ENCODE data around the gene SPNS1. TPM values are rescaled to one million over a fixed set of nuclear protein-coding genes. Genes with fewer than 3 reads are reported as not detected.

The SPNS1 gene
- total and polyA plus RNA-seq, 4 donors, result 11.5 to 20.5 (median 15.7) TPM

- Histone ChIP-seq H3K4me3 (ENCODE audit: low read depth in 1 of 3, low read length in 3 of 3) (no peak overlapping the region), H3K9ac (ENCODE audit: low read depth in 1 of 2, low read length in 2 of 2) (no peak overlapping the region), H3K27me3 (ENCODE audit: control insufficient read depth in 4 of 4, insufficient read depth in 4 of 4, low read length in 3 of 4) (no peaks in the 10 kb centered on the region), H3K27ac (ENCODE audit: low read depth in 1 of 2, low read length in 2 of 2) (no peak overlapping the region), H3K4me1 (ENCODE audit: control insufficient read depth in 4 of 4, insufficient read depth in 4 of 4, low read length in 3 of 4) (peaks cover 0 to 5% (median 0%) of the 10 kb centered on the region in 4 donors), H3K36me3 (ENCODE audit: control insufficient read depth in 4 of 4, insufficient read depth in 3 of 4, low read depth in 1 of 4, low read length in 3 of 4) (no peaks in the 10 kb centered on the region), H3K9me3 (ENCODE audit: control insufficient read depth in 4 of 4, low read length in 3 of 4) (no peaks in the 10 kb centered on the region)
- no peak for DNase-seq (ENCODE audit: low spot score)
- WGBS, result 88% methylated on average over 20 of the region's 20 CpGs
- TF ChIP-seq GABPA (IDR thresholded peaks at IDR 0.05 in 1 of 2, conservative IDR thresholded peaks at IDR 0.05 in 1 of 2) (no peak), YY1 (IDR thresholded peaks at IDR 0.05) (no peak), TAF1 (conservative IDR thresholded peaks at IDR 0.05) (no peak), REST (IDR thresholded peaks at IDR 0.05) (no peak), RAD21 (IDR thresholded peaks at IDR 0.05) (no peak), FOXA1 (IDR thresholded peaks at IDR 0.05) (no peak), SP1 (IDR thresholded peaks at IDR 0.05) (no peak), JUND (IDR thresholded peaks at IDR 0.05) (no peak)
- TF ChIP-seq, protein P1, sequence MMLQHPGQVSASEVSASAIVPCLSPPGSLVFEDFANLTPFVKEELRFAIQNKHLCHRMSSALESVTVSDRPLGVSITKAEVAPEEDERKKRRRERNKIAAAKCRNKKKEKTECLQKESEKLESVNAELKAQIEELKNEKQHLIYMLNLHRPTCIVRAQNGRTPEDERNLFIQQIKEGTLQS (IDR thresholded peaks at IDR 0.05), result no peak
- TF ChIP-seq, protein P2, sequence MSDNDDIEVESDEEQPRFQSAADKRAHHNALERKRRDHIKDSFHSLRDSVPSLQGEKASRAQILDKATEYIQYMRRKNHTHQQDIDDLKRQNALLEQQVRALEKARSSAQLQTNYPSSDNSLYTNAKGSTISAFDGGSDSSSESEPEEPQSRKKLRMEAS (IDR thresholded peaks at IDR 0.05), result no peak
- TF ChIP-seq, protein P3, sequence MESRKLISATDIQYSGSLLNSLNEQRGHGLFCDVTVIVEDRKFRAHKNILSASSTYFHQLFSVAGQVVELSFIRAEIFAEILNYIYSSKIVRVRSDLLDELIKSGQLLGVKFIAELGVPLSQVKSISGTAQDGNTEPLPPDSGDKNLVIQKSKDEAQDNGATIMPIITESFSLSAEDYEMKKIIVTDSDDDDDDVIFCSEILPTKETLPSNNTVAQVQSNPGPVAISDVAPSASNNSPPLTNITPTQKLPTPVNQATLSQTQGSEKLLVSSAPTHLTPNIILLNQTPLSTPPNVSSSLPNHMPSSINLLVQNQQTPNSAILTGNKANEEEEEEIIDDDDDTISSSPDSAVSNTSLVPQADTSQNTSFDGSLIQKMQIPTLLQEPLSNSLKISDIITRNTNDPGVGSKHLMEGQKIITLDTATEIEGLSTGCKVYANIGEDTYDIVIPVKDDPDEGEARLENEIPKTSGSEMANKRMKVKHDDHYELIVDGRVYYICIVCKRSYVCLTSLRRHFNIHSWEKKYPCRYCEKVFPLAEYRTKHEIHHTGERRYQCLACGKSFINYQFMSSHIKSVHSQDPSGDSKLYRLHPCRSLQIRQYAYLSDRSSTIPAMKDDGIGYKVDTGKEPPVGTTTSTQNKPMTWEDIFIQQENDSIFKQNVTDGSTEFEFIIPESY (IDR thresholded peaks at IDR 0.05), result no peak
These were observed 42.0 kb upstream of the SPNS1 start for GRCh38 chr16:28932339-28933141.

DNA sequence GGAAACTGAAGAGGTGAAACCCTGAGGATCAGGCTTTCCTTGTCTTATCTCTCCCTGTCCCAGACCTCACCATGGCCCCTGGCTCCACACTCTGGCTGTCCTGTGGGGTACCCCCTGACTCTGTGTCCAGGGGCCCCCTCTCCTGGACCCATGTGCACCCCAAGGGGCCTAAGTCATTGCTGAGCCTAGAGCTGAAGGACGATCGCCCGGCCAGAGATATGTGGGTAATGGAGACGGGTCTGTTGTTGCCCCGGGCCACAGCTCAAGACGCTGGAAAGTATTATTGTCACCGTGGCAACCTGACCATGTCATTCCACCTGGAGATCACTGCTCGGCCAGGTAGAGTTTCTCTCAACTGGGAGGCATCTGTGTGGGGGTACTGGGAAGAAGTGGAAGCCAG, 41.4 kb upstream of the SPNS1 start:
- H3K9me3 ChIP-seq (ENCODE audit: control insufficient read depth in 4 of 4, low read length in 3 of 4), result no peaks in the 10 kb centered on the region
- no peak for DNase-seq (ENCODE audit: low spot score)
- H3K27me3 ChIP-seq (ENCODE audit: control insufficient read depth in 4 of 4, insufficient read depth in 4 of 4, low read length in 3 of 4), result no peaks in the 10 kb centered on the region
- H3K36me3 ChIP-seq (ENCODE audit: control insufficient read depth in 4 of 4, insufficient read depth in 3 of 4, low read depth in 1 of 4, low read length in 3 of 4), result no peaks in the 10 kb centered on the region
- WGBS, result 84% methylated on average over 8 of the region's 8 CpGs
- no peak overlapping the region for H3K9ac ChIP-seq (ENCODE audit: low read depth in 1 of 2, low read length in 2 of 2)
- H3K27ac ChIP-seq (ENCODE audit: low read depth in 1 of 2, low read length in 2 of 2), result no peak overlapping the region
- TF ChIP-seq, protein P4, sequence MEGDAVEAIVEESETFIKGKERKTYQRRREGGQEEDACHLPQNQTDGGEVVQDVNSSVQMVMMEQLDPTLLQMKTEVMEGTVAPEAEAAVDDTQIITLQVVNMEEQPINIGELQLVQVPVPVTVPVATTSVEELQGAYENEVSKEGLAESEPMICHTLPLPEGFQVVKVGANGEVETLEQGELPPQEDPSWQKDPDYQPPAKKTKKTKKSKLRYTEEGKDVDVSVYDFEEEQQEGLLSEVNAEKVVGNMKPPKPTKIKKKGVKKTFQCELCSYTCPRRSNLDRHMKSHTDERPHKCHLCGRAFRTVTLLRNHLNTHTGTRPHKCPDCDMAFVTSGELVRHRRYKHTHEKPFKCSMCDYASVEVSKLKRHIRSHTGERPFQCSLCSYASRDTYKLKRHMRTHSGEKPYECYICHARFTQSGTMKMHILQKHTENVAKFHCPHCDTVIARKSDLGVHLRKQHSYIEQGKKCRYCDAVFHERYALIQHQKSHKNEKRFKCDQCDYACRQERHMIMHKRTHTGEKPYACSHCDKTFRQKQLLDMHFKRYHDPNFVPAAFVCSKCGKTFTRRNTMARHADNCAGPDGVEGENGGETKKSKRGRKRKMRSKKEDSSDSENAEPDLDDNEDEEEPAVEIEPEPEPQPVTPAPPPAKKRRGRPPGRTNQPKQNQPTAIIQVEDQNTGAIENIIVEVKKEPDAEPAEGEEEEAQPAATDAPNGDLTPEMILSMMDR (IDR thresholded peaks at IDR 0.05; ENCODE audit: low read depth, low read length, missing input control), result no peak
- TF ChIP-seq YY1 (IDR thresholded peaks at IDR 0.05), result no peak
- no peak for TF ChIP-seq RAD21 (IDR thresholded peaks at IDR 0.05)
- no peak for TF ChIP-seq RXRA (IDR thresholded peaks at IDR 0.05)
- no peak for TF ChIP-seq TAF1 (conservative IDR thresholded peaks at IDR 0.05)
- no peak for TF ChIP-seq HNF4G (IDR thresholded peaks at IDR 0.05)
- H3K4me1 ChIP-seq (ENCODE audit: control insufficient read depth in 4 of 4, insufficient read depth in 4 of 4, low read length in 3 of 4), result peaks cover 0 to 5% (median 0%) of the 10 kb centered on the region in 4 donors
- no peak overlapping the region for H3K4me3 ChIP-seq (ENCODE audit: low read depth in 1 of 3, low read length in 3 of 3)

All from liver (tissue), 9 donors.